ENCODE measurements around the gene PHYHD1.

- TF ChIP-seq, protein P1, sequence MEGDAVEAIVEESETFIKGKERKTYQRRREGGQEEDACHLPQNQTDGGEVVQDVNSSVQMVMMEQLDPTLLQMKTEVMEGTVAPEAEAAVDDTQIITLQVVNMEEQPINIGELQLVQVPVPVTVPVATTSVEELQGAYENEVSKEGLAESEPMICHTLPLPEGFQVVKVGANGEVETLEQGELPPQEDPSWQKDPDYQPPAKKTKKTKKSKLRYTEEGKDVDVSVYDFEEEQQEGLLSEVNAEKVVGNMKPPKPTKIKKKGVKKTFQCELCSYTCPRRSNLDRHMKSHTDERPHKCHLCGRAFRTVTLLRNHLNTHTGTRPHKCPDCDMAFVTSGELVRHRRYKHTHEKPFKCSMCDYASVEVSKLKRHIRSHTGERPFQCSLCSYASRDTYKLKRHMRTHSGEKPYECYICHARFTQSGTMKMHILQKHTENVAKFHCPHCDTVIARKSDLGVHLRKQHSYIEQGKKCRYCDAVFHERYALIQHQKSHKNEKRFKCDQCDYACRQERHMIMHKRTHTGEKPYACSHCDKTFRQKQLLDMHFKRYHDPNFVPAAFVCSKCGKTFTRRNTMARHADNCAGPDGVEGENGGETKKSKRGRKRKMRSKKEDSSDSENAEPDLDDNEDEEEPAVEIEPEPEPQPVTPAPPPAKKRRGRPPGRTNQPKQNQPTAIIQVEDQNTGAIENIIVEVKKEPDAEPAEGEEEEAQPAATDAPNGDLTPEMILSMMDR (IDR thresholded peaks at IDR 0.05; ENCODE audit: extremely low read depth in 1 of 2, insufficient read depth in 1 of 2, low read depth in 1 of 2, low read length in 2 of 2), result no peak
- no peak for TF ChIP-seq EZH2 (IDR thresholded peaks at IDR 0.05; ENCODE audit: borderline replicate concordance, low read depth, low read length, severe bottlenecking)
- TF ChIP-seq, protein P2, sequence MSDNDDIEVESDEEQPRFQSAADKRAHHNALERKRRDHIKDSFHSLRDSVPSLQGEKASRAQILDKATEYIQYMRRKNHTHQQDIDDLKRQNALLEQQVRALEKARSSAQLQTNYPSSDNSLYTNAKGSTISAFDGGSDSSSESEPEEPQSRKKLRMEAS (IDR thresholded peaks at IDR 0.05; ENCODE audit: insufficient read depth, insufficient read length), result no peak
- no peak for TF ChIP-seq POLR2A (IDR thresholded peaks at IDR 0.05; ENCODE audit: low read depth, low read length)
Observed at GRCh38 chr9:128887914-128888350, 32.9 kb upstream of the PHYHD1 start.
